ENCODE data around the gene MARCHF10.
A peak's percentile ranks its signal among the peaks of the same experiment; 100 is the strongest.

The MARCHF10 gene

DNA sequence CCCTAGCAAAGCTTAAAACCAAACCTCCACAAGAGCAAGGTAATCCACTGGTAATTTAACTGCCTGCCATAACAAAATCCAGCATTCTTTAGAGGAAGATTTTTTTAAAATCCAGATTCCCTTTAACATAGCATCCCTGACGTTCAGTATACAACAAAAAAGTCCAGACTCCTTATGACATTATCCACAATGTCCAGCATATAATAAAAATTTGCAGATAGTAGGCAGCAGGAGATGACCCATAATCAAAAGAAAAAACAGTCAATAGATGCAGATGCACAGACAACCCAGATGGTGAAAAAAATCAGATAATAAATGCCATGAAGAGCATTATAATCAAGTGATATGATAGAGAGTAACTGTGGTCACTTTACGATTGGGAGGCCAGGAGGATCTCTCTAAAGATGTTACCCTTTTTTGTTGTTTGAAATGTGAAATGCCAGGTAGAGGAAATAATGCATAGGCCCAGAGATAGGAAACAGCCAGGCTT, 147.4 kb downstream of the MARCHF10 start:
- Histone ChIP-seq H2AFZ (ENCODE audit: low read length) (no peak overlapping the region), H2BK120ac (ENCODE audit: low read depth, low read length) (no peak overlapping the region), H3K23ac (ENCODE audit: low read depth, low read length, poor library complexity) (no peak overlapping the region), H4K91ac (ENCODE audit: low read depth, low read length, poor library complexity) (no peak overlapping the region), H3K9me3 (replicated peaks in 1 of 2; ENCODE audit: control insufficient read depth in 2 of 2, insufficient read depth in 1 of 2, low read depth in 1 of 2, low read length in 2 of 2) (peaks cover 5 to 36% of the 10 kb centered on the region in 2 donors), H3K9ac (ENCODE audit: low read depth, low read length, poor library complexity) (no peak overlapping the region), H2AK5ac (ENCODE audit: low read depth, low read length) (no peak overlapping the region), H2BK12ac (ENCODE audit: low read length) (no peak overlapping the region), H3K4ac (ENCODE audit: low read length) (no peak overlapping the region), H2BK5ac (ENCODE audit: low read length) (no peak overlapping the region), H3K4me1 (ENCODE audit: control insufficient read depth in 2 of 2, insufficient read depth in 1 of 2, low read depth in 1 of 2, low read length in 2 of 2) (peaks cover 0 to 14% of the 10 kb centered on the region in 2 donors), H3K27me3 (ENCODE audit: control insufficient read depth in 3 of 3, insufficient read depth in 3 of 3, low read depth in 1 of 3, low read length in 3 of 3) (no peaks in the 10 kb centered on the region), H3K4me2 (ENCODE audit: insufficient read depth, low read length, poor library complexity, severe bottlenecking) (no peak overlapping the region), H3K4me3 (ENCODE audit: low read length in 2 of 2) (no peak overlapping the region), H3K18ac (ENCODE audit: low read length) (no peak overlapping the region), H3K36me3 (replicated peaks in 1 of 2; ENCODE audit: control insufficient read depth in 2 of 2, insufficient read depth in 2 of 2, low read length in 2 of 2) (peaks cover 6 to 42% of the 10 kb centered on the region in 2 donors), H2BK15ac (ENCODE audit: low read length) (no peak overlapping the region), H3K14ac (ENCODE audit: low read length) (no peak overlapping the region), H3K79me1 (ENCODE audit: low read depth, low read length) (no peaks in the 10 kb centered on the region), H3K27ac (replicated peaks; ENCODE audit: low read length) (no peak overlapping the region), H4K8ac (ENCODE audit: low read depth, low read length) (no peak overlapping the region)
- DNase-seq (ENCODE audit: low spot score): no peak
- no CpG with 5 or more reads among the region's 2 CpGs for WGBS, 2 donors (ENCODE audit: extremely low coverage in 2 of 2, insufficient read length in 2 of 2, insufficient replicate concordance in 1 of 2)

GRCh38 chr17:62658136-62658920, 149.8 kb downstream of the MARCHF10 start:
- H3K79me1 ChIP-seq (ENCODE audit: low read depth, low read length): no peaks in the 10 kb centered on the region
- no peak overlapping the region for H2BK12ac ChIP-seq (ENCODE audit: low read length)
- H3K9me3 ChIP-seq (replicated peaks in 1 of 2; ENCODE audit: control insufficient read depth in 2 of 2, insufficient read depth in 1 of 2, low read depth in 1 of 2, low read length in 2 of 2): peaks cover 2 to 37% of the 10 kb centered on the region in 2 donors
- H4K91ac ChIP-seq (ENCODE audit: low read depth, low read length, poor library complexity): no peak overlapping the region
- H3K18ac ChIP-seq (ENCODE audit: low read length): peak overlapping the region; percentile 62
- H3K4me2 ChIP-seq (ENCODE audit: insufficient read depth, low read length, poor library complexity, severe bottlenecking): no peak overlapping the region
- H3K14ac ChIP-seq (ENCODE audit: low read length): no peak overlapping the region
- no CpG with 5 or more reads among the region's 15 CpGs for WGBS, 2 donors (ENCODE audit: extremely low coverage in 2 of 2, insufficient read length in 2 of 2, insufficient replicate concordance in 1 of 2)
- no peak overlapping the region for H4K8ac ChIP-seq (ENCODE audit: low read depth, low read length)
- no peak overlapping the region for H3K4ac ChIP-seq (ENCODE audit: low read length)
- H2AFZ ChIP-seq (ENCODE audit: low read length): no peak overlapping the region
- no peak overlapping the region for H3K23ac ChIP-seq (ENCODE audit: low read depth, low read length, poor library complexity)
- H2BK15ac ChIP-seq (ENCODE audit: low read length): no peak overlapping the region
- H3K4me3 ChIP-seq (ENCODE audit: low read length in 2 of 2): no peak overlapping the region
- H2AK5ac ChIP-seq (ENCODE audit: low read depth, low read length): no peak overlapping the region
- H3K9ac ChIP-seq (ENCODE audit: low read depth, low read length, poor library complexity): no peak overlapping the region
- no peak overlapping the region for H2BK120ac ChIP-seq (ENCODE audit: low read depth, low read length)
- peaks cover 14 to 28% of the 10 kb centered on the region in 2 donors for H3K4me1 ChIP-seq (ENCODE audit: control insufficient read depth in 2 of 2, insufficient read depth in 1 of 2, low read depth in 1 of 2, low read length in 2 of 2)
- H2BK5ac ChIP-seq (ENCODE audit: low read length): no peak overlapping the region
- H3K27ac ChIP-seq (replicated peaks; ENCODE audit: low read length): peak overlapping the region; percentile 80
- no peaks in the 10 kb centered on the region for H3K27me3 ChIP-seq (ENCODE audit: control insufficient read depth in 3 of 3, insufficient read depth in 3 of 3, low read depth in 1 of 3, low read length in 3 of 3)
- H3K36me3 ChIP-seq (replicated peaks in 1 of 2; ENCODE audit: control insufficient read depth in 2 of 2, insufficient read depth in 2 of 2, low read length in 2 of 2): peaks cover 0 to 33% of the 10 kb centered on the region in 2 donors
- DNase-seq (ENCODE audit: low spot score): no peak

- Histone ChIP-seq H2AK5ac (ENCODE audit: low read depth, low read length) (no peak overlapping the region), H2BK5ac (ENCODE audit: low read length) (no peak overlapping the region), H3K4me1 (ENCODE audit: control insufficient read depth in 2 of 2, insufficient read depth in 1 of 2, low read depth in 1 of 2, low read length in 2 of 2) (peaks cover 19 to 29% of the 10 kb centered on the region in 2 donors), H3K36me3 (replicated peaks in 1 of 2; ENCODE audit: control insufficient read depth in 2 of 2, insufficient read depth in 2 of 2, low read length in 2 of 2) (peaks cover 0 to 33% of the 10 kb centered on the region in 2 donors), H3K4me2 (ENCODE audit: insufficient read depth, low read length, poor library complexity, severe bottlenecking) (no peak overlapping the region), H3K9ac (ENCODE audit: low read depth, low read length, poor library complexity) (no peak overlapping the region), H2BK12ac (ENCODE audit: low read length) (no peak overlapping the region), H4K91ac (ENCODE audit: low read depth, low read length, poor library complexity) (no peak overlapping the region), H3K23ac (ENCODE audit: low read depth, low read length, poor library complexity) (no peak overlapping the region), H3K27ac (replicated peaks; ENCODE audit: low read length) (peak overlapping the region; percentile 80), H3K9me3 (replicated peaks in 1 of 2; ENCODE audit: control insufficient read depth in 2 of 2, insufficient read depth in 1 of 2, low read depth in 1 of 2, low read length in 2 of 2) (peaks cover 2 to 37% of the 10 kb centered on the region in 2 donors), H3K4me3 (ENCODE audit: low read length in 2 of 2) (no peak overlapping the region), H3K4ac (ENCODE audit: low read length) (no peak overlapping the region), H4K8ac (ENCODE audit: low read depth, low read length) (no peak overlapping the region), H3K79me1 (ENCODE audit: low read depth, low read length) (no peaks in the 10 kb centered on the region), H2AFZ (ENCODE audit: low read length) (no peak overlapping the region), H3K18ac (ENCODE audit: low read length) (no peak overlapping the region), H2BK15ac (ENCODE audit: low read length) (no peak overlapping the region), H2BK120ac (ENCODE audit: low read depth, low read length) (no peak overlapping the region), H3K27me3 (ENCODE audit: control insufficient read depth in 3 of 3, insufficient read depth in 3 of 3, low read depth in 1 of 3, low read length in 3 of 3) (no peaks in the 10 kb centered on the region), H3K14ac (ENCODE audit: low read length) (no peak overlapping the region)
- no CpG with 5 or more reads among the region's 9 CpGs for WGBS, 2 donors (ENCODE audit: extremely low coverage in 2 of 2, insufficient read length in 2 of 2, insufficient replicate concordance in 1 of 2)
- no peak for DNase-seq (ENCODE audit: low spot score)
Observed at GRCh38 chr17:62657690-62658089, 150.4 kb downstream of the MARCHF10 start.

DNA sequence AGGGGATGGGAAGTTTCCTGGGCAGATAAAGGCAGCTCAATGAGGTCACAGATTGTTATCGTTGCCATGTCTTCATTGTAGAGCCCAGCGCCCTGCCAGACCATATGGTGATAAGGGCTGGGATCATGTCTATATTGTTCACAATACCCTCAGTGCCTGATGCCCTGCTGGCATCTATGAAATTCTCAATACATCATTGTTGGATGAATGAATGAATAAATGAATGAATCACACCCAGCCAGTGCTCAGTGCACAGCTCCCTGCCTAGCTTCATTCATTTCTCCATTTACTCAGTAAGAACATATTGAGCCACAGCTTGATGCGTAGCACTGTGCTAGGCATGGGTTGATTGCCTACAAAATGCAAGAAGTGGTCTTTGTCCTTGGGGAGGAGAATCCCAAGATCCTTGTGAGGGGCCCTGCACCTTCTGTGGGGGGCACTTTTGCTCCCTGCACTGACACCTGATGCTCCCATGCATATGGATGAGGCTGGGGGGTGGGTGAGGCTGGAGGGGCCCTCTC, 150.9 kb downstream of the MARCHF10 start:
- Histone ChIP-seq H3K27ac (replicated peaks; ENCODE audit: low read length) (peak overlapping the region; percentile 80), H3K4me1 (ENCODE audit: control insufficient read depth in 2 of 2, insufficient read depth in 1 of 2, low read depth in 1 of 2, low read length in 2 of 2) (peaks cover 22 to 30% of the 10 kb centered on the region in 2 donors), H2BK15ac (ENCODE audit: low read length) (no peak overlapping the region), H3K36me3 (replicated peaks in 1 of 2; ENCODE audit: control insufficient read depth in 2 of 2, insufficient read depth in 2 of 2, low read length in 2 of 2) (peaks cover 0 to 30% of the 10 kb centered on the region in 2 donors), H3K4me2 (ENCODE audit: insufficient read depth, low read length, poor library complexity, severe bottlenecking) (no peak overlapping the region), H4K8ac (ENCODE audit: low read depth, low read length) (no peak overlapping the region), H3K14ac (ENCODE audit: low read length) (no peak overlapping the region), H2BK5ac (ENCODE audit: low read length) (no peak overlapping the region), H3K4ac (ENCODE audit: low read length) (no peak overlapping the region), H3K9ac (ENCODE audit: low read depth, low read length, poor library complexity) (no peak overlapping the region), H3K9me3 (replicated peaks in 1 of 2; ENCODE audit: control insufficient read depth in 2 of 2, insufficient read depth in 1 of 2, low read depth in 1 of 2, low read length in 2 of 2) (peaks cover 2 to 37% of the 10 kb centered on the region in 2 donors), H2AK5ac (ENCODE audit: low read depth, low read length) (no peak overlapping the region), H3K18ac (ENCODE audit: low read length) (peak overlapping the region; percentile 22), H3K4me3 (ENCODE audit: low read length in 2 of 2) (no peak overlapping the region), H2BK120ac (ENCODE audit: low read depth, low read length) (no peak overlapping the region), H2BK12ac (ENCODE audit: low read length) (no peak overlapping the region), H3K27me3 (ENCODE audit: control insufficient read depth in 3 of 3, insufficient read depth in 3 of 3, low read depth in 1 of 3, low read length in 3 of 3) (no peaks in the 10 kb centered on the region), H2AFZ (ENCODE audit: low read length) (no peak overlapping the region), H4K91ac (ENCODE audit: low read depth, low read length, poor library complexity) (no peak overlapping the region), H3K79me1 (ENCODE audit: low read depth, low read length) (no peaks in the 10 kb centered on the region), H3K23ac (ENCODE audit: low read depth, low read length, poor library complexity) (no peak overlapping the region)
- no CpG with 5 or more reads among the region's 3 CpGs for WGBS, 2 donors (ENCODE audit: extremely low coverage in 2 of 2, insufficient read length in 2 of 2, insufficient replicate concordance in 1 of 2)
- DNase-seq (ENCODE audit: low spot score): no peak
